ENCODE data around the gene ATP8B4. TPM values are rescaled to one million over a fixed set of nuclear protein-coding genes. Genes with fewer than 3 reads are reported as not detected.
"Not testable (repeated sequence)": the region's sequence is repeated elsewhere in the genome, so short reads cannot be mapped to it uniquely, and the experiment has no call there.

Gene ATP8B4
- total and polyA plus RNA-seq, 3 donors from 2014 or later = 2.4 to 6.1 (median 2.5) TPM

DNA sequence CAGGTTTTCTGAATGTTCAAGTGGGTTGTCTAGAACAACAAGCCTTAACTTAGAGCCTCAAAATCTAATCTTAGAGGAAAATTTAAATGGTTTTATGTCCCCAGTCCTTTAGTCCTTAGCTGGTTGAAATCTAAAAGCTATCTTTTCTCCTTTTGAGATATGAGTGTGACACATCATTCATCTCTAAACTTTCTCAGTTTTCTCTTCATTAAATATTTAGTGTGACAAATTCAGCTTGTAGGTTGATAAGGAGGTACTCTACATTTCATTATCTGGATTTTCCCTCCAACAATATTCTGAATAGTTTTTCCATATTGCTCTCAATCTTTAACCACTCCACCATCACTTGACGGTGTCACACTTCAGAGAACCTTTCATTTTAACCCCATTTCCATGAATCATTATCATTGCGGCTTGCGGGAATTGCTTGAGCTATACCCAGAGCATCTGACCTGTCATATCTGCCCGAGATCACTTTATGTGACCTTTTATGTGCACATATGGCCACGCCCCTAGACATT is 16.1 kb upstream of the ATP8B4 start:
- Histone ChIP-seq H3K4me3 (no peak overlapping the region), H3K27ac (peak overlapping the region in 1 of 2 donors; percentile 28), H3K36me3 (ENCODE audit: low read depth, missing control alignments) (no peaks in the 10 kb centered on the region), H3K4me1 (peaks cover 6% of the 10 kb centered on the region), H3K27me3 (no peaks in the 10 kb centered on the region), H3K9me3 (no peaks in the 10 kb centered on the region)
- TF ChIP-seq, protein P1, sequence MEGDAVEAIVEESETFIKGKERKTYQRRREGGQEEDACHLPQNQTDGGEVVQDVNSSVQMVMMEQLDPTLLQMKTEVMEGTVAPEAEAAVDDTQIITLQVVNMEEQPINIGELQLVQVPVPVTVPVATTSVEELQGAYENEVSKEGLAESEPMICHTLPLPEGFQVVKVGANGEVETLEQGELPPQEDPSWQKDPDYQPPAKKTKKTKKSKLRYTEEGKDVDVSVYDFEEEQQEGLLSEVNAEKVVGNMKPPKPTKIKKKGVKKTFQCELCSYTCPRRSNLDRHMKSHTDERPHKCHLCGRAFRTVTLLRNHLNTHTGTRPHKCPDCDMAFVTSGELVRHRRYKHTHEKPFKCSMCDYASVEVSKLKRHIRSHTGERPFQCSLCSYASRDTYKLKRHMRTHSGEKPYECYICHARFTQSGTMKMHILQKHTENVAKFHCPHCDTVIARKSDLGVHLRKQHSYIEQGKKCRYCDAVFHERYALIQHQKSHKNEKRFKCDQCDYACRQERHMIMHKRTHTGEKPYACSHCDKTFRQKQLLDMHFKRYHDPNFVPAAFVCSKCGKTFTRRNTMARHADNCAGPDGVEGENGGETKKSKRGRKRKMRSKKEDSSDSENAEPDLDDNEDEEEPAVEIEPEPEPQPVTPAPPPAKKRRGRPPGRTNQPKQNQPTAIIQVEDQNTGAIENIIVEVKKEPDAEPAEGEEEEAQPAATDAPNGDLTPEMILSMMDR (IDR thresholded peaks at IDR 0.05) = no peak
- TF ChIP-seq POLR2A (IDR thresholded peaks at IDR 0.05) = no peak
- intact Hi-C loops (cut with DNase I; ENCODE audit: low total_unique reads) = no loop called here
- no peak for DNase-seq
- 77 to 92% methylated on average over 5 of the region's 5 CpGs for WGBS, 2 donors

DNA sequence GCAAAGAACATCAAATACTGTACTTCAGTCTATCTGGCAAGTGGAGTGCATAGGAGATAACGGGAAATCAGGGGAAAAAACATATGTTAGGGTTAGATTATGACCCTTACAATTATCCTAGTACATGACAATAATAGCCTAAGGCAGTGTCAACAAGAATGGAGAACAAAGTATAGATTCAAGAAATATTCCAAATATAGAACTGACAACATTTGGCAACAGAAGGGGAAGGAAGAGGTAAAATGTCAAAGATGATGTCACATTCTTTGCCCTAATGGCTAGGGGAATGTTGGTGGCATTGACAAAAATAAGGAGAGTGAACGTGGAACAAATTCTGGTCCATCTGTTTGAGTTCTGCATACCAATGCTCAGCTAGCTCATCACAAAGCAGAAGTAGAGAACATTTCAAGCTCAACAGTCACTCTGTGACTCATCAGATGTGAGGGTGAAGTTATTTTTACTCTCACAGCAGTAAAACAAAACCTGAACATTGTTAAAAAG is 15.5 kb upstream of the ATP8B4 start:
- Histone ChIP-seq H3K27ac (peak overlapping the region in 1 of 2 donors; percentile 28), H3K4me1 (peaks cover 6% of the 10 kb centered on the region), H3K27me3 (no peaks in the 10 kb centered on the region), H3K4me3 (no peak overlapping the region), H3K9me3 (no peaks in the 10 kb centered on the region), H3K36me3 (ENCODE audit: low read depth, missing control alignments) (no peaks in the 10 kb centered on the region)
- intact Hi-C loops (cut with DNase I; ENCODE audit: low total_unique reads) = no loop called here
- TF ChIP-seq, protein P1 (IDR thresholded peaks at IDR 0.05) = no peak
- no peak for TF ChIP-seq POLR2A (IDR thresholded peaks at IDR 0.05)
- WGBS, 2 donors = 37 to 55% methylated on average over 2 of the region's 2 CpGs
- DNase-seq = no peak

DNA sequence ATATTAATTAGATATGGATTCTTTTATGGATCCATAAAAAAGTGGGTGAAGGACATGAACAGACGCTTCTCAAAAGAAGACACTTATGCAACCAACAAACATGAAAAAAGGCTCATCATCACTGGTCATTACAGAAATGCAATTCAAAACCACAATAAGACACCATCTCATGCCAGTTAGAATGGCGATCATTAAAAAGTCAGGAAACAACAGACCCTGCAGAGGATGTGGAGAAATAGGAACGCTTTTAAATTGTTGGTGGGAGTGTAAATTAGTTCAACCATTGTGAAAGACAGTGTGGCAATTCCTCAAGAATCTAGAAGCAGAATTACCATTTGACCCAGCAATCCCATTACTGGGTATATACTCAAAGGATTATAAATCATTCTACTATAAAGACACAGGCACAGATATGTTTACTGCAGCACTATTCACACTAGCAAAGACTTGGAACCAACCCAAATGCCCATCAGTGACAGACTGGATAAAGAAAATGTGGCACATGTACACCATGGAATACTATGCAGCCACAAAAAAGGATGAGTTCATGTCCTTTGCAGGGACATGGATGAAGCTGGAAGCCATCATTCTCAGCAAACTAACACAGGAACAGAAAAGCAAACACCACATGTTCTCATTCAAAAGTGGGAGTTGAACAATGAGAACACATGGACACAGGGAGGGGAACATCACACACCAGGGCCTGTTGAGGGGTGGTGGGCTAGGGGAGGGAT is 13.4 kb upstream of the ATP8B4 start:
- DNase-seq; H3K9me3 ChIP-seq; H3K36me3 ChIP-seq (ENCODE audit: low read depth, missing control alignments); intact Hi-C loops (cut with DNase I; ENCODE audit: low total_unique reads); H3K4me1 ChIP-seq; H3K27ac ChIP-seq; H3K27me3 ChIP-seq; H3K4me3 ChIP-seq: not testable (repeated sequence)
- WGBS, 2 donors = 77 to 79% methylated on average over 3 of the region's 3 CpGs

DNA sequence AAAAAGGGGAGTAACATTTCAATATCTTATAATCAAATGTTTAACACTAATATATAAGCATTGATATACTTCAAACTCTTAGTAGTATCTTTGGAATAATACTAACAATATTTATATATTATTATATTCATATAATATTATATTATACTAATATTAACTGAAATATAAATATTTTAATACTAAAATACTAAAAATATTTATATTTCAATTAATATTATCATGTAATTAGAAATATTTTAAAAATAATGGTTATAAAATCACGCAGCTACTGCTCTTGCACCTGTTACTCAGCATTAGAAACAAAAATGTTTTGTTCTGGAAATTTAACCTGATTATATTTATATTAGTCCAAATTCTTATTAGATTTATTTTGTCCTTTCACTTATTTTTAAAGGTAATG is 12.6 kb upstream of the ATP8B4 start:
- no peak overlapping the region for H3K27ac ChIP-seq
- H3K36me3 ChIP-seq (ENCODE audit: low read depth, missing control alignments) = no peaks in the 10 kb centered on the region
- TF ChIP-seq POLR2A (IDR thresholded peaks at IDR 0.05) = no peak
- TF ChIP-seq, protein P1 (IDR thresholded peaks at IDR 0.05) = no peak
- H3K9me3 ChIP-seq = no peaks in the 10 kb centered on the region
- 90 to 98% methylated on average over 1 of the region's 1 CpG for WGBS, 2 donors
- H3K4me3 ChIP-seq = no peak overlapping the region
- intact Hi-C loops (cut with DNase I; ENCODE audit: low total_unique reads) = no loop called here
- H3K4me1 ChIP-seq = peaks cover 6% of the 10 kb centered on the region
- no peak for DNase-seq
- H3K27me3 ChIP-seq = no peaks in the 10 kb centered on the region

DNA sequence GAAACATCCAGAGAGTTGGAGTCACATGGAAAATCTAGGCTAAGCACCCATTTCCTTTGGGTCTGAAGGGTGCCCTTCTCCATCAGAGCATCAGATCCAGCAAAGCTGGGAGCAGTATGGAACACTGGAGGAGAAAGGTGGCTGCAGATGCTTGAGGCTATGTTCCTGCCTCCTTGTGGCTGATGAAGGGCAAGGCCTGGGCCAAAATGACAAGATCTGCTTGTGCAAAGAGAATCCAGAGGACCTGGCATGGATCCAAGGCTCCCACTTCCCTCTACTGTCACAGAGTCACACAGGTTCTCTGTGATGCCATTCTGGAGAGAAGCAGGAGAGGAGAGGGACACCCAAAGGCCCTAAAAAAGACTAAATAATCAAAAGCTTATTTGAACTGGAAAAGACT is 9.2 kb upstream of the ATP8B4 start:
- H3K36me3 ChIP-seq (ENCODE audit: low read depth, missing control alignments) = no peaks in the 10 kb centered on the region
- H3K4me3 ChIP-seq = no peak overlapping the region
- no peaks in the 10 kb centered on the region for H3K9me3 ChIP-seq
- peak; percentile 82 for DNase-seq
- intact Hi-C loops (cut with DNase I; ENCODE audit: low total_unique reads) = no loop called here
- TF ChIP-seq, protein P1 (IDR thresholded peaks at IDR 0.05) = peak in 1 of 3 experiments; percentile 8
- no peak for TF ChIP-seq POLR2A (IDR thresholded peaks at IDR 0.05)
- no peaks in the 10 kb centered on the region for H3K27me3 ChIP-seq
- no peak overlapping the region for H3K27ac ChIP-seq
- peaks cover 16% of the 10 kb centered on the region for H3K4me1 ChIP-seq

Data from testis (tissue), 3 donors.